Activated T-cell treated with anti-CD3 and anti-CD28 coated beads, Interleukin-2, amount 50 U/mL, for 4 hours (primary cell): Measurements from ENCODE around the gene SLC2A11. TPM values are rescaled to one million over a fixed set of nuclear protein-coding genes. Genes with fewer than 3 reads are reported as not detected.
A peak's percentile ranks its signal among the peaks of the same experiment; 100 is the strongest.
"Not testable (repeated sequence)": the region's sequence is repeated elsewhere in the genome, so short reads cannot be mapped to it uniquely, and the experiment has no call there.

Source experiments
- ATAC-seq, 2 donors: fragments of 200-7000 bp; cut with Tn5 transposase; one replicate each; pipeline ENCODE4 v1.10.0; 2021
- DNase-seq: peaks from one replicate; pipeline ENCODE4 v3.0.0-alpha.2; 2020
- H3K27me3 Mint-ChIP-seq: one replicate; pipeline ENCODE4 v1.8.0; 2021; ENCODE audit warnings: low read depth, mixed read lengths
- H3K36me3 Mint-ChIP-seq: one replicate; pipeline ENCODE4 v1.8.0; 2022; ENCODE audit warnings: mixed read lengths; ENCODE audit not compliant: insufficient read depth
- H3K4me1 Mint-ChIP-seq: one replicate; pipeline ENCODE4 v1.8.0; 2021; ENCODE audit warnings: low read depth, mixed read lengths
- H3K4me3 Mint-ChIP-seq: one replicate; pipeline ENCODE4 v1.8.0; 2021; ENCODE audit warnings: mild to moderate bottlenecking, moderate library complexity, mixed read lengths
- H3K9me3 Mint-ChIP-seq: one replicate; pipeline ENCODE4 v1.8.0; 2021; ENCODE audit warnings: mixed read lengths
- total RNA-seq, 3 donors: library from RNA; stranded (reverse); gene quantifications; one replicate each; pipeline ENCODE4 v1.2.1, GENCODE V29; 2021

The SLC2A11 gene
- total RNA-seq, 3 donors from 2014 or later, result 2.0 to 3.3 (median 2.4) TPM

DNA sequence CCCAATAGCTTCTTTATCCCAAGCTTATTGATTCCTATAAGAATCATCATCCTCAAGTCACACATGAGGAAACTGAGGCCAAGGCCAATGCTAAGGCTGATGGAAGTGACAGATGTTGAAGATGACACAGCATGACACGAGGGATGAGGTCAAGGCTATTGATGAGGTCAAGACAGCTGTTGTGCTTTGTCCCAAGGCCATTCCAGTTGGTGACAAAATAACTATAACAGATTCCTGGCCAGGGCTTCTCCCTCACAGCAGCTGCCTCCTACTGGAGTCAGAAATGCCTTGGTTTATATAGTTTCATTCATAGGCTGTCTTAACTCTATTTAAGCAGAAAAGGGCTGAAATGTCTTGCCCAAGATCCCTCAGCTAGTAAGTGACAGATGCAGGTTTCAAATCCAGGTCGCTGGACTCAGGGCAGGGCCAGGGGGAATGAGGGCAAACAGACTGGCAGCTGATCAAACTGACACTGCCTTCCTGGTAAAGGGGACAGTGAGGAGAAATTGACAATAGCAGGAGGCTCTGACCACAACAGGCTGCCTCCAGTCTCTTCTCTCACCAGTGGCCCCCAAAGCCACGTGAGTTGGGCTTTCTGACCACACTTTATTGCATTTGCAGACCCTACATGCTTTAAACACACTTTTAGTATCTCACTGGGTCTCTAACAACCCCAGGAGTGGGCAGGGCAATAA is 53.0 kb downstream of the SLC2A11 start:
- peaks cover 2% of the 10 kb centered on the region for H3K27me3 Mint-ChIP-seq
- H3K36me3 Mint-ChIP-seq, result no peaks in the 10 kb centered on the region
- no peaks in the 10 kb centered on the region for H3K9me3 Mint-ChIP-seq
- no peak for ATAC-seq
- H3K4me3 Mint-ChIP-seq, result no peak overlapping the region
- H3K4me1 Mint-ChIP-seq, result peaks cover 17% of the 10 kb centered on the region
- DNase-seq, result no peak

DNA sequence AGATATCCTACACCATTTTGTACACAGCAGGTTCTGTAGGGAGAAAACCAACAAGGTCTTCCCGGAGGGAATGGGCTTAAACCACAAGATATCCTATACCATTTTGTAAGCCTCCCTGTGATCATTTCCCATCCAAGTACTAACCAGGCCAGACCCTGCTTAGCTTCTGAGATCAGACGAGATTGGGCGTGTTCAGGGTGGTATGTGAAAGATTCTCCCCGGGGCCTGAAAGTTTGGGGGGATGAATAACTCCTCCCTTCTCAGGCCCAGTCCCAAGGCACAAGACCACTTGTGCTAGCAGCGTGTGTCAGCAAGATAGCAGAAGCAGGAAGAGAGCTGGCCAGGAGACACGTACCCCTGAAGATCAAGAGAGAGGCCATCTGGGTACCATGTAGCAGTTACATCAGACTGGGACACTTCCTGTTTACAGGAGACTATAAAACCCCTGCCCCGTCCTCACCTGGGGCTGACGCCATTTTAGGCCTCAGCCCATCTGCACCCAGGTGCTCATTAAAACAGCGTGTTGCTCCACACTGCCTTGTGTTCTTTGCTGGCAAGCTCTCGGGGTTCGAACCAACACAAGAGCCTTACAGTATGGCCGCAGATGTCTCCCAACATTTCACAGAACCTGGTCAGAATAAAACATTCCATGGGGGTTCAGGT is 53.8 kb downstream of the SLC2A11 start:
- no peak overlapping the region for H3K4me3 Mint-ChIP-seq
- peaks cover 17% of the 10 kb centered on the region for H3K4me1 Mint-ChIP-seq
- H3K36me3 Mint-ChIP-seq, result no peaks in the 10 kb centered on the region
- DNase-seq (no peak), ATAC-seq (no peak)
- H3K27me3 Mint-ChIP-seq, result peaks cover 2% of the 10 kb centered on the region
- no peaks in the 10 kb centered on the region for H3K9me3 Mint-ChIP-seq

DNA sequence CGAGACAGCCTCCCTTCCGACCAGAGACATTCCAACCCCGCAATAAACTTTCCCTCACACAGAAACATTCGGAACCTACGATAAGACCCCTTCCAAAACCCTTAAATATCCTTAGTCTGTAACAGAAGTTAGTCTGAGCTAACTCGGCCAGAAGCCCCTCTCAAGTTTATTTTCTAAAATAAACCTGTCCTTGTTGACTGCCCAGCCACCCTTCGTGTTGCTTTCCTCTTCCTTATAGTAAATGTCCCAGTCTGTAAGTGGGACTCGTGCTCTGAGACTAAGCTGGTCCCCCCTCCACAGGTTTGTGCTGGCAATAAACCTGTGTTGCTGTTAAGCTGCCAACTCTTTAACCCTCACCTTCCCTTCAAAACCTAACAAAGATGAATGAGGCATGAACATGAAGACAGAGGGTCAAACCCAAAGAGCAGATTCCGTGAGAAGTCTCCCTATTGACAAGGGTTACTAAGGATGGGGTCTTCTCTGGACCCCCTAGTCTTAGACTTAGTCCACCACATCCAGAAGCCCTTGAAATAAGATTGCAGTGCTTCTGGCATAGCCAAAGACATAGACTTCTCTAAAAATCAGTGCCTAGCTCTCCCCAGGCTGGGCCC is 54.7 kb downstream of the SLC2A11 start:
- Mint-ChIP-seq H3K4me3 (peak overlapping the region; percentile 6), H3K27me3 (peaks cover 2% of the 10 kb centered on the region), H3K9me3 (no peaks in the 10 kb centered on the region), H3K4me1 (peaks cover 17% of the 10 kb centered on the region), H3K36me3 (no peaks in the 10 kb centered on the region)
- DNase-seq (no peak), ATAC-seq (no peak)

DNA sequence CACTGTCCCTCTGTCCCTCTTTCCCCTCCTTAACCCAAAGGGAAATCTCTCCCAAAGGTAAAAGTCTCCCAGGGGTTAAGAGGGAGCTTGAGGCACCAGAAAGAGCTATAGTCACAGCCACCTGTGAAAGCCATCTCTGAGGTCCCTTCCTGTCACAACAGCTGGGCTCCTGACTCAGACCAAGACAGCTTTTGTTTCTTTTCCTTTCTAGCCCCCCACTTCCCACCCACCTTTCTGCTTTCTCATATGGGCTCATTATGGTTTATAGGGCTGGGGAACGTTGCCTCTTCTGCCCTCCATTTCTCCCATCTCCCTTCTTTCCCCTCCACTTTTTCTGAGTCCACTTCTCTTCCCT is 55.6 kb downstream of the SLC2A11 start:
- peaks cover 2% of the 10 kb centered on the region for H3K27me3 Mint-ChIP-seq
- H3K9me3 Mint-ChIP-seq, result no peaks in the 10 kb centered on the region
- peak overlapping the region; percentile 97 for H3K4me3 Mint-ChIP-seq
- ATAC-seq (peak; percentile 40 to 42), DNase-seq (no peak)
- H3K36me3 Mint-ChIP-seq, result no peaks in the 10 kb centered on the region
- peaks cover 17% of the 10 kb centered on the region for H3K4me1 Mint-ChIP-seq

DNA sequence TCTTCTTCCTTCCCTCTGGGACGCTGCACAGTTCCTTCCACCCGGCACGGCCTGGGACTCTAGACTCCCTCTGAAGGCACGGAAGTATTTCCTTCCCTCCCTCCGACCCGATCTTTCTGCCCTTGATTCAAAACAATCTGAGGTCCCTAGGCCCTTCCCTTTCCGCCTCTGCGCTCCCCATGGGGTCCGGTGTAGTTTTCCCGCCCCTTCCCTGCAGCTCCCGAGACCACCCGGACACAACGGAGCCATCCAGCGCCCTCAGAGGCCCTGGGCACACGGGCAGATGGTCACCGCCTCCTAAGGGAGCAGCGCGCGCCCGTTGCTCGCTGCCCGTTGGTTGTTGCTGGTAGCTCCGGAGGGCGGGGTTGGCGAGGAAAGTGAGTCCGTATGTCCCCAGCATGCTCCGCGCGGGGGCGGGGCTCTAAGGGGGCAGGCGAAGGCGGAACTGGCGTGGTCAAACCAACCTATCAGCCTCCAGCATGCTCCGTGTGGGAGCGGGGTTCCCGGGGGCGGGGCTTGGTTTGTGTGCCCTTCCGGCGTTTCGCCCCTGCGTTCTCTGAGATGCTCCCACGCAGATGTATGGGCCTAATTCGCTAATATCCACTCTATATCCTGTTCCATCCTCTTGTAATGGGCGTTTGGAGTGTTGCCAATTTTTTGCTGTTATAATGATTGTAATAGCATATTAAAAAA is 56.1 kb downstream of the SLC2A11 start:
- H3K4me1 Mint-ChIP-seq, result peaks cover 17% of the 10 kb centered on the region

DNA sequence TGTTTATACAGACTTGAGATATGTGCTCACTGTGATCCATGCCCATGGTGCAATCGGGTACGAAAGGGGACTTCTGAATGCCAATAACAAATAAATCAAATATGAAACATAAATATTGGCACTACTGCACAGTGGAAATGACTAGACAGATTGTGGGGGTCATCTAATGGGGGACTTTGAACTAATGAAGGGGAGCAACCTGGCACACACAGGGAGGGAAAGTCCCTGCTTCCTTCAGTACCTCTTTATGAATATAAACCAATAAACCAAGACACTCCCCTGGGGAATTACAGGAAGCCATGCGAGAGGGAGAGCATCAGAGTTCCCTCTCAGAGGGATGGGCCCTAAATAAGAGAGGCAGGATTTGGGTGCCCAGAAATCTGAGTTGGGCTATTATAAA is 57.6 kb downstream of the SLC2A11 start:
- Mint-ChIP-seq H3K4me1 (peaks cover 17% of the 10 kb centered on the region), H3K4me3 (no peak overlapping the region)

More for the DNA sequence above, 56.1 kb downstream of the SLC2A11 start:
- Mint-ChIP-seq H3K27me3 (no peaks in the 10 kb centered on the region), H3K9me3 (no peaks in the 10 kb centered on the region), H3K4me3 (peak overlapping the region; percentile 97), H3K36me3 (no peaks in the 10 kb centered on the region)
- ATAC-seq (peak; percentile 98 to 99), DNase-seq (peak; percentile 98)

DNA sequence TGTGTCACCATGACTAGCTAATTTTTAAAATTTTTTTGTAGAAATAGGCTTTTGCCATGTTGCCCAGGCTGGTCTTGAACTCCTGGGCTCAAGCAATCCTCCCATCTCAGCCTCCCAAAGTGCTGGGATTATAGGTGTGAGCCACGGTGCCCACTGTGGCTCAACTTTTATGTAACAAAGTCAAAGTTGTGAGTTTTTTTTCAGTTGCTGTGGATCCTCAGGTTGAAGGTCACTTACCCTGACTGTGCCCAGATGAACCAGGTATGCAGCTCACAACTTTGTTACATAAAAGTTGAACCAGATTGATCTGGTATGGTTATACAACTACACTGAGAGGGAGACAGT is 62.6 kb downstream of the SLC2A11 start:
- not testable (repeated sequence) for H3K27me3 Mint-ChIP-seq

More for the DNA sequence above, 57.6 kb downstream of the SLC2A11 start:
- Mint-ChIP-seq H3K27me3 (no peaks in the 10 kb centered on the region), H3K36me3 (no peaks in the 10 kb centered on the region), H3K9me3 (no peaks in the 10 kb centered on the region)
- ATAC-seq, result no peak
- no peak for DNase-seq

DNA sequence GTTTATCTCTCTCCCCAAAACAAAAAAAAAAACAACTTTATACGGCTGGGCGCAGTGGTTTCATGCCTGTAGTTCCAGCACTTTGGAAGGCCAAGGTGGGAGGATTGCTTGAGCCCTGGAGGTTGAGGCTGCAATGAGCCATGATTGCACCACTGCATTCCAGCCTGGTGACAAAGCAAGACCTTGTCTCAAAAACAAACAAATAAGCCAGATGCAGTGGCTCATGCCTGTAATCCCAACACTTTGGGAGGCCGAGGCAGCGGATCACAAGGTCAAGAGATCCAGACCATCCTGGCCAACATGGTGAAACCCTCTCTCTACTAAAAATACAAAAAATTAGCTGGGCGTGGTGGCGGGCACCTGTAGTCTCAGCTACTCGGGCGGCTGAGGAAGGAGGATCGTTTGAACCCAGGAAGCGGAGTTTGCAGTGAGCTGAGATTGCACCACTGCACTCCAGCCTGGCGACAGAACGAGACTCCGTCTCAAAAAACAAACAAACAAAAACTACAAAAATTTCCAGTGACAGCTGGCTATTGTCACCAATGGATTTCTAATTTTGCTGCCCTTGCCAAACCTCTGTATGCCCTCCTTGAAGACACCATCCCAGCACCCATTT is 64.0 kb downstream of the SLC2A11 start:
- not testable (repeated sequence) for ATAC-seq, DNase-seq, H3K36me3 Mint-ChIP-seq, H3K27me3 Mint-ChIP-seq, H3K9me3 Mint-ChIP-seq, H3K4me1 Mint-ChIP-seq, H3K4me3 Mint-ChIP-seq

More for the DNA sequence above, 62.6 kb downstream of the SLC2A11 start:
- not testable (repeated sequence) for H3K36me3 Mint-ChIP-seq, H3K4me1 Mint-ChIP-seq, DNase-seq, H3K4me3 Mint-ChIP-seq, H3K9me3 Mint-ChIP-seq, ATAC-seq

DNA sequence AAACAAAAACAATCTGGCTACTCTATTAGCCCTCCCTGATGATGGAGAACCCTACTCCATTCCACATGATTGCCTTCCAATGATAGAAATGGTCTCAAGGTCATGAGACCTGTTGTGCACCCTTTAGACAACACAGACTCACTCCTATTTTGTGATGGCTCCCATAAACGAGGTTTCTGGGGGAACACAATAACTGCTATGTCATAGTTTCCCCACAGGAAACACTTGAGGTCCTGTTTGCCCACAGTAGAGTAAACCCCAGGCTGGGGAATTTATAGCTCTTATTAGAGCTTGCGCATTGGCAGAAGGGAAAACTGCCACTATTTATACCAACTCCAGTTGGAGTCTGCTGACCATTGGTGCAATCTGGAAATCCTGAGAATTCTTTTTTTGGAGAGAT is 65.2 kb downstream of the SLC2A11 start:
- H3K4me1 Mint-ChIP-seq, result no peaks in the 10 kb centered on the region
- DNase-seq (no peak), ATAC-seq (no peak)
- peaks cover 7% of the 10 kb centered on the region for H3K27me3 Mint-ChIP-seq
- H3K36me3 Mint-ChIP-seq, result no peaks in the 10 kb centered on the region
- H3K9me3 Mint-ChIP-seq, result peaks cover 10% of the 10 kb centered on the region
- no peak overlapping the region for H3K4me3 Mint-ChIP-seq

DNA sequence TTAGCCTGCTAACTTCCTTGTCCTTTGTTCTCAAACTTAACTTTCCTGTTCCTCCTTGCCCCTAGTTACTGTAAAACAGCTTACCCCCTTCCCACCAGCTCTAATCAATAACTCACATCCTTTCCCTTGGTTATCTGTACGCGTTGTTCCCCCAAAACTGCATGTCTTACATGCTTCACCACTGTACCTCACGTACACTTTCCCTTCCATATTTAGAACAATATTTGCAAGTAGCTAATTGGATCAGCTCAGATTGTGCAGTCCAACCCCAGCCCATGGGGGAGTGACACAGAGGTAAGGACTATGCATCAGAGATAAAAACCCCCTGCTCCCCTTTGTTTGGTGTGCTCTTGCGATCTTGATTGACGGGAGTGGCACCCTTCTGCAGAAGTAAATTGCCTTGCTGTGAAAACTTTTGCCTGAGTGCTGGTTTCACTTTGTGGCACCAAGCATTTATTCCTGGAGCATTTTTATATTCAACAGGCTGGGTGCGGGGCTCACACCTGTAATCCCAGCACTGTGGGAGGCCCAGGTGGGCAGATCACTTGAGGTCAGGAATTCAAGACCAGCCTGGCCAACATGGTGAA is 67.4 kb downstream of the SLC2A11 start:
- Mint-ChIP-seq H3K27me3 (peaks cover 7% of the 10 kb centered on the region), H3K4me1 (no peaks in the 10 kb centered on the region), H3K4me3 (no peak overlapping the region), H3K36me3 (no peaks in the 10 kb centered on the region), H3K9me3 (peaks cover 10% of the 10 kb centered on the region)
- no peak for ATAC-seq
- no peak for DNase-seq

DNA sequence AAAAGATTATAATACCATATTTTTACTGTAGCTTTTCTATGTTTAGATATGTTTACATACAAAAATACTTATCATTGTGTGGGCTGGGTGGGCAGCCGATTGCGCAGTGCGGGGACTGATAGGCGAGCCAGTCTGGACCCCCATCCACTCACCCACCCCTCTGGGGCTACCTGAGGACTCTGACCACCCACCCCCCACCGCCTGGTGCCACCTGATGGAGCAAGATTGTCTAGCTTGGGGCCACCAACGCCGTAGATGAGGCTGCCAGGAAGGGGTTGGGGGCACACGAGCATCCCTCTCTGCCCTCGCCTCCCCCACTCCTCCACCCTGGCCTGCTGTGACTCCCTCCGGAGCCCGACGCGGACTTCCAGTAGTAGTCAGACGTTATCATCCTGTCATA is 68.9 kb downstream of the SLC2A11 start:
- Mint-ChIP-seq H3K4me3 (no peak overlapping the region), H3K27me3 (peaks cover 7% of the 10 kb centered on the region), H3K4me1 (no peaks in the 10 kb centered on the region), H3K9me3 (peaks cover 15% of the 10 kb centered on the region), H3K36me3 (no peaks in the 10 kb centered on the region)
- ATAC-seq (no peak), DNase-seq (no peak)
